Upper lobe of right lung (tissue), 1 donor: ENCODE data around the gene MYO15A. TPM values are rescaled to one million over a fixed set of nuclear protein-coding genes. Genes with fewer than 3 reads are reported as not detected.

ENCODE experiments used
- ATAC-seq: fragments of 200-7000 bp; cut with Tn5 transposase; one replicate; pipeline ENCODE4 v1.9.1; 2020; ENCODE audit warnings: mild to moderate bottlenecking, moderate library complexity
- DNase-seq: peaks from one replicate; pipeline ENCODE4 v3.0.0-alpha.2; 2020
- H3K27ac ChIP-seq: fragments of 200-600 bp; one replicate; pipeline ENCODE4 v1.8.0; 2022
- H3K27me3 ChIP-seq: fragments of 200-600 bp; one replicate; pipeline ENCODE4 v1.8.0; 2022; ENCODE audit warnings: mild to moderate bottlenecking
- H3K36me3 ChIP-seq: fragments of 200-600 bp; one replicate; pipeline ENCODE4 v1.8.0; 2022
- H3K4me1 ChIP-seq: fragments of 200-600 bp; one replicate; pipeline ENCODE4 v1.8.0; 2022
- H3K4me3 ChIP-seq: fragments of 200-600 bp; one replicate; pipeline ENCODE4 v1.8.0; 2022; ENCODE audit warnings: mild to moderate bottlenecking
- H3K9me3 ChIP-seq: fragments of 200-600 bp; one replicate; pipeline ENCODE4 v1.8.0; 2022
- CTCF ChIP-seq: fragments of 200-600 bp; IDR thresholded peaks from one replicate; pipeline ENCODE4 v1.8.0; 2022; ENCODE audit warnings: antibody characterized with exemption
- intact Hi-C: fragments of 100-400 bp; cut with DNase I; formaldehyde crosslinking; loops from one replicate; pipeline ENCODE4 v1.11.0; 2022
- total RNA-seq: library from RNA; stranded (reverse); fragmentation: NEBNext Ultra II Directional; extraction: Animal tissue kit (Norgen Biotek cat#: 25700); gene quantifications from one replicate; pipeline ENCODE4 v1.2.1, GENCODE V29; 2021
- donor health status: DM: no; HTN: yes; CAD: no; lungs with severe emphysema.

The MYO15A gene
- total RNA-seq, 1 donor from 2014 or later = 2.8 TPM

- Histone ChIP-seq H3K4me1 (peaks cover 8% of the 10 kb centered on the region), H3K4me3 (no peak overlapping the region), H3K36me3 (no peaks in the 10 kb centered on the region), H3K27me3 (no peaks in the 10 kb centered on the region), H3K27ac (no peak overlapping the region), H3K9me3 (no peaks in the 10 kb centered on the region)
- intact Hi-C loops = no loop called here
- DNase-seq (no peak), ATAC-seq (peak; percentile 28)
- TF ChIP-seq CTCF = no peak
Measured at GRCh38 chr17:18218756-18219415, 110.3 kb downstream of the MYO15A start.

GRCh38 chr17:18224053-18224386 is 115.5 kb downstream of the MYO15A start:
- Histone ChIP-seq H3K36me3 (no peaks in the 10 kb centered on the region), H3K4me3 (no peak overlapping the region), H3K27ac (no peak overlapping the region), H3K9me3 (no peaks in the 10 kb centered on the region), H3K27me3 (no peaks in the 10 kb centered on the region), H3K4me1 (peaks cover 18% of the 10 kb centered on the region)
- ATAC-seq (no peak), DNase-seq (no peak)
- intact Hi-C loops = no loop called here
- TF ChIP-seq CTCF = no peak

GRCh38 chr17:18224387-18225120 is 116.0 kb downstream of the MYO15A start:
- no peak for TF ChIP-seq CTCF
- Histone ChIP-seq H3K9me3 (no peaks in the 10 kb centered on the region), H3K4me3 (peak overlapping the region; percentile 39), H3K4me1 (peaks cover 12% of the 10 kb centered on the region), H3K36me3 (no peaks in the 10 kb centered on the region), H3K27ac (peak overlapping the region; percentile 30), H3K27me3 (no peaks in the 10 kb centered on the region)
- ATAC-seq = no peak
- DNase-seq = no peak
- intact Hi-C loops = no loop called here

- ATAC-seq = peak; percentile 98
- DNase-seq = peak; percentile 99
- Histone ChIP-seq H3K4me1 (peaks cover 12% of the 10 kb centered on the region), H3K9me3 (no peaks in the 10 kb centered on the region), H3K4me3 (peak within 1 kb of the TSS; percentile 61), H3K27me3 (no peaks in the 10 kb centered on the region), H3K36me3 (no peaks in the 10 kb centered on the region), H3K27ac (peak within 1 kb of the TSS; percentile 30)
- intact Hi-C loops = no loop called here
- TF ChIP-seq CTCF = no peak
Measured at GRCh38 chr17:18225121-18225641, 116.6 kb downstream of the MYO15A start, which contains the start of gene LLGL1. Gene LLGL1 (plus strand): TSS chr17:18225635. CDS start chr17:18225683, 48 bp downstream.

- H3K4me3 ChIP-seq = peak overlapping the region; percentile 61
- peak; percentile 5 for ATAC-seq
- intact Hi-C loops = no loop called here
- no peak for TF ChIP-seq CTCF
- no peaks in the 10 kb centered on the region for H3K36me3 ChIP-seq
- no peaks in the 10 kb centered on the region for H3K27me3 ChIP-seq
- H3K27ac ChIP-seq = no peak overlapping the region
- DNase-seq = peak; percentile 72
- H3K9me3 ChIP-seq = no peaks in the 10 kb centered on the region
- H3K4me1 ChIP-seq = peaks cover 12% of the 10 kb centered on the region
Measured at GRCh38 chr17:18225642-18226283, 117.2 kb downstream of the MYO15A start.
